GM12874 (cell line): ENCODE measurements around the gene ME3.

Experiments
- CTCF ChIP-seq: IDR thresholded peaks from 2 replicates; pipeline ENCODE4 v1.5.1; 2011; ENCODE audit warnings: low read depth, mild to moderate bottlenecking, control low read depth, low read length, moderate library complexity; ENCODE audit not compliant: insufficient read depth

The ME3 gene

GRCh38 chr11:86638673-86639072 is 33.7 kb downstream of the ME3 start:
- TF ChIP-seq CTCF: no peak

GRCh38 chr11:86637988-86638387 is 34.4 kb downstream of the ME3 start:
- no peak for TF ChIP-seq CTCF

GRCh38 chr11:86636275-86636674 is 36.1 kb downstream of the ME3 start:
- no peak for TF ChIP-seq CTCF

- TF ChIP-seq CTCF: no peak
Measured at GRCh38 chr11:86632499-86633269, 39.7 kb downstream of the ME3 start.

- TF ChIP-seq CTCF: no peak
Measured at GRCh38 chr11:86630229-86630981, 42.0 kb downstream of the ME3 start.

GRCh38 chr11:86629045-86629706 is 43.2 kb downstream of the ME3 start:
- no peak for TF ChIP-seq CTCF

GRCh38 chr11:86627776-86628455 is 44.5 kb downstream of the ME3 start:
- no peak for TF ChIP-seq CTCF
